Adrenal gland (tissue), 12 donors: Measurements from ENCODE around the gene HEG1. TPM values are rescaled to one million over a fixed set of nuclear protein-coding genes. Genes with fewer than 3 reads are reported as not detected.

Experiments used
- DNase-seq, 7 donors: peaks; one replicate each; pipeline ENCODE4 v3.0.0-alpha.2; 2019 to 2020
- H3K27ac ChIP-seq, 5 donors: fragments of 200-600 bp; sonication (generic) in 4 of 5; 1 replicate in 3 of 5; 2 replicates in 2 of 5; pipeline versions ENCODE4 v1.5.1 to v1.8.0; 2016 to 2020; ENCODE audit warnings: mild to moderate bottlenecking in 1 of 5
- H3K27me3 ChIP-seq: fragments of 200-600 bp; 2 replicates; pipeline ENCODE4 v1.8.0; 2021
- H3K36me3 ChIP-seq, 2 donors: fragments of 200-600 bp; replicated peaks in 1 of 2; 1 replicate in 1 of 2; 2 replicates in 1 of 2; pipeline versions ENCODE4 v1.5.1 to v1.8.0; 2018 to 2022
- H3K4me1 ChIP-seq, 2 donors: fragments of 200-600 bp; replicated peaks in 1 of 2; 1 replicate in 1 of 2; 2 replicates in 1 of 2; pipeline versions ENCODE4 v1.5.1 to v1.8.0; 2018 to 2021
- H3K4me3 ChIP-seq, 4 donors: fragments of 200-600 bp; sonication (generic) in 3 of 4; one replicate each; pipeline ENCODE4 v1.5.1; 2016 to 2018
- H3K9me3 ChIP-seq, 3 donors: fragments of 200-600 bp; sonication (generic) in 1 of 3; replicated peaks in 1 of 3; 1 replicate in 2 of 3; 2 replicates in 1 of 3; pipeline versions ENCODE4 v1.5.1 to v1.8.0; 2016 to 2021
- POLR2A ChIP-seq, 2 donors: fragments of 450-650 bp; IDR thresholded peaks; one replicate each; pipeline ENCODE4 v1.6.1; 2017; ENCODE audit warnings: antibody characterized with exemption in 2 of 2, mild to moderate bottlenecking in 2 of 2, moderate library complexity in 1 of 2
- WGBS, 4 donors: extraction: QIAGEN DNeasy Blood & Tissue Kit in 2 of 4; methylation state at CpG; one replicate each; pipeline versions ENCODE4 v1.1.5 to v1.1.7; 2013 to 2017; 5-methylcytosine and 5-hydroxymethylcytosine counted together
- intact Hi-C, 2 donors: fragments of 100-400 bp; cut with DNase I; formaldehyde crosslinking; loops; one replicate each; pipeline versions ENCODE4 v1.14.1 to v1.15.0; 2022 to 2023
- polyA plus RNA-seq, 3 donors: library from polyadenylated mRNA; stranded (reverse); fragments of 200-250 nt in 2 of 3; fragments of 350-450 nt in 1 of 3; fragmentation: Illumina TruSeq in 1 of 3; extraction: RNeasy Lipid Tissue Mini Kit (QIAGEN cat#74804) in 1 of 3; gene quantifications; one replicate each; pipeline ENCODE4 v1.2.3, GENCODE V29; 2013 to 2014
- small RNA-seq, 2 donors: library from RNA; depleted of rRNA; stranded (forward); fragments of <200 nt; gene quantifications; one replicate each; pipeline ENCODE3, GENCODE V24; 2016
- total RNA-seq, 9 donors: library from RNA; depleted of rRNA in 4 of 9; stranded (reverse); fragments of >200 nt in 4 of 9; fragments of 120-200 nt in 1 of 9; fragmentation: NEBNext Ultra II Directional in 1 of 9; extraction: Animal tissue kit (Norgen Biotek cat#: 25700) in 1 of 9; gene quantifications; one replicate each; pipeline versions ENCODE4 v1.1.0 to v1.2.4, GENCODE V29; 2013 to 2023
- TF ChIP-seq, protein P1 (sequence below), 6 experiments: fragments of 450-650 bp in 4 of 6; fragments of 200-600 bp in 2 of 6; sonication (generic) in 1 of 6; IDR thresholded peaks; 1 replicate in 5 of 6; 2 replicates in 1 of 6; pipeline versions ENCODE4 v1.5.1 to v1.8.0; 2016 to 2021; ENCODE audit warnings: antibody characterized with exemption in 6 of 6, mild to moderate bottlenecking in 2 of 6, moderate library complexity in 1 of 6
- donor health status: healthy with polysubstance abuse.
- donor health status: Bipolar disorder and iron deficiency.
- donor health status: DM: yes; HTN: yes; CAD: no.
- donor health status: DM: no; HTN: no; CAD: no.
- donor health status: DM: no; HTN: no; CAD: no.
- donor health status: DM: yes; HTN: yes; CAD: no.

HEG1 gene
- total and polyA plus RNA-seq, 12 donors, result 5.7 to 107 (median 37.9) TPM

DNA sequence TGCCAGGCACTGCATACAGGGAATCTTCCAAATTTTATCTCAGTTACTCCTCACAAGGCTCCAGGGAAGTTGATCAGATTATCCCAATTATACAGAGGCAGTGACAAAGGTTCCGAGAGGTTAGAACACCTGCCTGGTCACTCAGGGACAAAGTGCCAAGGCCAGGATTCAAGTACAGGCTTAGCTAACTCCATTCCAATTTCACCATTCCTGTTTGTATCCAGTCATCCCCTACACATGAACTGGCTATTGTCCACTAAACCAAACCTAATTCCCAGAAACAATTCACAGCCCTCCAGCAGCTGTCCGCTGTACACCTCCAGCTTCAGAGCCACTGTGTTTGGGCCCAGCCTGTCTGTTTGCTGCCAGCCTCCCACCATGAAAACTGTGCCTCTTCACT, 137.3 kb downstream of the HEG1 start:
- Histone ChIP-seq H3K27me3 (no peaks in the 10 kb centered on the region), H3K27ac (no peak overlapping the region), H3K4me3 (no peak overlapping the region), H3K9me3 (no peaks in the 10 kb centered on the region), H3K4me1 (no peaks in the 10 kb centered on the region), H3K36me3 (no peaks in the 10 kb centered on the region)
- no peak for DNase-seq
- TF ChIP-seq POLR2A (IDR thresholded peaks at IDR 0.05), result no peak
- intact Hi-C loops, result no loop called here
- WGBS, 4 donors, result 88 to 97% (median 94%) methylated on average over 2 of the region's 2 CpGs

DNA sequence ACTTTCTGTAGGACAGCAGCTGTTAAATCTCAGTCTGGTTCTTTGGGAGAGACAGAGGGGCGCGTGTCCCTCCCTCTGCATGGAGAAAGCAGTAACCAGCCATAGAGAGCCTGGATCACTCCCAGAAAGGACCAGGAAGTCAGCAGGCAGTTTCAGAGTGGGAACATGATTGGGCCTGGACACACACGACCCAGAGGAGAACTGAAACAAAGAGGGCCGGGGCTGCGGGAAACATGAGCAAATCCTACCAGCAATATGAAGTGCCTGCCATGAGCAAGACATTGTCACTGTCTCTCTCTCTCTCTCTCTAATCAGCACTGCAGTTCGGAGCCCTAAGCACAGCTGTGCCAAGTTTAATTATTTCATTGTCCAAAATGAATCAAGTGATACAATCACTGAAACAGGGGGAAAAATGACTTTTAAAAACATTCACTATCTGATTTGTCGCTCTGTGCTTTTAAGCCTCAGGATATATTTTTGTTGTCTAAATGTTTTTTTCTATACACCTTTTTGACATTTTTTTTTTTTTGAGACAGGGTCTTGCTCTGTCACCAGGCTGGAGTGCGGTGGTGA, 138.9 kb downstream of the HEG1 start:
- H3K4me3 ChIP-seq, result no peak overlapping the region
- H3K9me3 ChIP-seq, result no peaks in the 10 kb centered on the region
- peak overlapping the region in 1 of 5 donors; percentile 21 for H3K27ac ChIP-seq
- TF ChIP-seq, protein P1, sequence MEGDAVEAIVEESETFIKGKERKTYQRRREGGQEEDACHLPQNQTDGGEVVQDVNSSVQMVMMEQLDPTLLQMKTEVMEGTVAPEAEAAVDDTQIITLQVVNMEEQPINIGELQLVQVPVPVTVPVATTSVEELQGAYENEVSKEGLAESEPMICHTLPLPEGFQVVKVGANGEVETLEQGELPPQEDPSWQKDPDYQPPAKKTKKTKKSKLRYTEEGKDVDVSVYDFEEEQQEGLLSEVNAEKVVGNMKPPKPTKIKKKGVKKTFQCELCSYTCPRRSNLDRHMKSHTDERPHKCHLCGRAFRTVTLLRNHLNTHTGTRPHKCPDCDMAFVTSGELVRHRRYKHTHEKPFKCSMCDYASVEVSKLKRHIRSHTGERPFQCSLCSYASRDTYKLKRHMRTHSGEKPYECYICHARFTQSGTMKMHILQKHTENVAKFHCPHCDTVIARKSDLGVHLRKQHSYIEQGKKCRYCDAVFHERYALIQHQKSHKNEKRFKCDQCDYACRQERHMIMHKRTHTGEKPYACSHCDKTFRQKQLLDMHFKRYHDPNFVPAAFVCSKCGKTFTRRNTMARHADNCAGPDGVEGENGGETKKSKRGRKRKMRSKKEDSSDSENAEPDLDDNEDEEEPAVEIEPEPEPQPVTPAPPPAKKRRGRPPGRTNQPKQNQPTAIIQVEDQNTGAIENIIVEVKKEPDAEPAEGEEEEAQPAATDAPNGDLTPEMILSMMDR (IDR thresholded peaks at IDR 0.05), result no peak
- TF ChIP-seq POLR2A (IDR thresholded peaks at IDR 0.05), result no peak
- intact Hi-C loops, result no loop called here
- peak in 5 of 7 donors; percentile 10 to 56 (median 27) for DNase-seq
- H3K27me3 ChIP-seq, result no peaks in the 10 kb centered on the region
- no peaks in the 10 kb centered on the region for H3K36me3 ChIP-seq
- no peaks in the 10 kb centered on the region for H3K4me1 ChIP-seq
- WGBS, 4 donors, result 58 to 61% (median 60%) methylated on average over 8 of the region's 8 CpGs

Small RNAs within 50 kb of the gene (small RNA-seq; reads per million reads assigned to genes)
- gene RNA5SP137, result 0 reads per million in 2 donors

Other genes with a start within 250 kb of the HEG1 start
- gene ITGB5, start 168.6 kb downstream of the HEG1 start, total RNA-seq, result 100 to 1,000 TPM in 6 of 9 donors, 10 to 100 TPM in 2, 1 to 10 TPM in 1; 9.4 to 404 (median 106) TPM
- 10 to 100 TPM; 22.8 to 30.8 (median 25.6) TPM for gene ITGB5, start 168.6 kb downstream of the HEG1 start, polyA plus RNA-seq
- gene MUC13, start 121.2 kb downstream of the HEG1 start, total RNA-seq, result 1 to 10 TPM in 1 of 9 donors, under 1 TPM in 3, not detected in 5; 0.06 to 1.5 (median 0.24) TPM
- gene MUC13, start 121.2 kb downstream of the HEG1 start, polyA plus RNA-seq, result 1 to 10 TPM in 1 of 3 donors, under 1 TPM in 2; 0.08 to 2.6 (median 0.10) TPM
- 1 to 10 TPM; 1.0 to 5.9 (median 2.8) TPM for gene SLC12A8, start 156.8 kb upstream of the HEG1 start, total RNA-seq
- gene SLC12A8, start 156.8 kb upstream of the HEG1 start, polyA plus RNA-seq, result 1 to 10 TPM; 1.1 to 1.9 (median 1.4) TPM